HUES64 (cell line): ENCODE data around the gene IL17C. TPM values are rescaled to one million over a fixed set of nuclear protein-coding genes. Genes with fewer than 3 reads are reported as not detected.

ENCODE experiments used
- H3K27ac ChIP-seq: 2 replicates; pipeline ENCODE4 v1.7.0; 2013; ENCODE audit warnings: low read depth, low read length, inconsistent platforms
- H3K27me3 ChIP-seq: 2 replicates; pipeline ENCODE4 v1.6.1; 2013; ENCODE audit warnings: mild to moderate bottlenecking, low read length; ENCODE audit not compliant: insufficient read depth
- H3K36me3 ChIP-seq: 2 replicates; pipeline ENCODE4 v1.6.1; 2013; ENCODE audit warnings: mild to moderate bottlenecking, low read length; ENCODE audit not compliant: insufficient read depth
- H3K4me1 ChIP-seq: 2 replicates; pipeline ENCODE4 v1.6.1; 2013; ENCODE audit warnings: mild to moderate bottlenecking, low read length, moderate library complexity; ENCODE audit not compliant: insufficient read depth
- H3K4me3 ChIP-seq: 2 replicates; pipeline ENCODE4 v1.5.1; 2013; ENCODE audit warnings: mild to moderate bottlenecking, low read length, moderate library complexity
- H3K9ac ChIP-seq: 2 replicates; pipeline ENCODE4 v1.6.1; 2013; ENCODE audit warnings: mild to moderate bottlenecking, low read depth, low read length
- H3K9me3 ChIP-seq: 2 replicates; pipeline ENCODE4 v1.6.1; 2013; ENCODE audit warnings: low read depth, low read length; ENCODE audit not compliant: insufficient read depth
- WGBS: fragments of 150-250, 120-280 bp; methylation state at CpG from one replicate; pipeline ENCODE4 v1.1.7; 2013; ENCODE audit warnings: missing lambda C conversion rate; 5-methylcytosine and 5-hydroxymethylcytosine counted together
- polyA plus RNA-seq, 2 experiments: library from polyadenylated mRNA; stranded (reverse); fragments of 50-300 nt; gene quantifications; one replicate each; pipeline ENCODE4 v1.2.3, GENCODE V29; 2013

The IL17C gene, protein sequence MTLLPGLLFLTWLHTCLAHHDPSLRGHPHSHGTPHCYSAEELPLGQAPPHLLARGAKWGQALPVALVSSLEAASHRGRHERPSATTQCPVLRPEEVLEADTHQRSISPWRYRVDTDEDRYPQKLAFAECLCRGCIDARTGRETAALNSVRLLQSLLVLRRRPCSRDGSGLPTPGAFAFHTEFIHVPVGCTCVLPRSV
- polyA plus RNA-seq (2013, experiment 1 of 2) = not detected
- polyA plus RNA-seq (2013, experiment 2 of 2) = not detected

DNA sequence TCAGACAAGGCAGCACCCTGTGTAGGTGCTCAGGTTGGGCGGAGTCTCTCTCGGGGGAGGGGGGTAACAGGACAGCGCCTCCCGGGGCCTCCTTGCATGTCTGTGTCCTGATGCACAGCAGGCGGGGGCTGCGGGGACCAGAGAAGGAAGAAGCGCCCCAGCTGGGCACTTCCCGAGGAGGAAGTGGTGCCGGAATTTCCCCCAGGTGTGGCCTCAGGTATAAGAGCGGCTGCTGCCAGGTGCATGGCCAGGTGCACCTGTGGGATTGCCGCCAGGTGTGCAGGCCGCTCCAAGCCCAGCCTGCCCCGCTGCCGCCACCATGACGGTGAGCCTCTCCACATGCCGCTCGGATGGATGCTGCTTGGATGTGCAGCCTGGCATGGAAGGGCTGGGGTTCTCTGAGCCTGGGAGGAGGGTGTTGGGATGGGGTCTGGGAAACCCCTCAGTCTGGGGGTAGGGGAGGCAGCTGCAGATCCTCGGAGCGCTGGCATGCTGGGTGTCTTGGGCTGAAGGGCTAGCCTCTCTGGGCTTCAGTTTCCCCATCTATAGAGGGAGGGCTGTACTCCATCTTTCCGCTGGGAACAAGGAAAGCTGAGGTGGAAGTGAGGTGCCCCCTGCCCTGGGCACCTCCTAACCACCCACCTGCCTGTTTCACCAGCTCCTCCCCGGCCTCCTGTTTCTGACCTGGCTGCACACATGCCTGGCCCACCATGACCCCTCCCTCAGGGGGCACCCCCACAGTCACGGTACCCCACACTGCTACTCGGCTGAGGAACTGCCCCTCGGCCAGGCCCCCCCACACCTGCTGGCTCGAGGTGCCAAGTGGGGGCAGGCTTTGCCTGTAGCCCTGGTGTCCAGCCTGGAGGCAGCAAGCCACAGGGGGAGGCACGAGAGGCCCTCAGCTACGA is at the start of gene IL17C:
Gene IL17C, plus strand, starts transcription at position 250 of the 908 bp plus-strand sequence. Its CDS starts 70 bp downstream, at position 320.
- Histone ChIP-seq H3K27ac (no peak within 1 kb of the TSS), H3K9me3 (no peaks in the 10 kb centered on the region), H3K36me3 (no peaks in the 10 kb centered on the region), H3K4me1 (peaks cover 6% of the 10 kb centered on the region; the same call in 1 of the 2 replicates), H3K27me3 (peaks cover 14% of the 10 kb centered on the region), H3K4me3 (no peak within 1 kb of the TSS), H3K9ac (no peak within 1 kb of the TSS)
- 74% methylated on average over 27 of the region's 27 CpGs for WGBS

DNA sequence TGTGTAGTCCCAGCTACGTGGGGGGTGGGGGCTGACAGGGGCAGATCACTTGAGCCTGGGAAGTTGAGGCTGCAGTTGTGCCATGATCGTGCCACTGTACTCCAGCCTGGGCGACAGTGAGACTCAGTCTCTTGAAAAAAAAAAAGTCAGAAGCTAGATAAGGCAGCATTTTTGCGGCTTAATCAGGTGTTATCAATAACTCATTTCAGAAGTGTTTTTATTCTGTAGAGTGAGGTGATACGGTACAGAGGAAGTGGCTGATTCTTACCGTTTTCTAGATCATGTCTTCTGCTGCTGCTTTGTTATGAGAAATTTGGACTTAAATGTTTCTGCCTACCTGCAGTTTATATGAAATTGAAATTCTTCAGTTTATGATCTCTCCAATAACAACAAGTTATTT is 49.6 kb upstream of the IL17C start:
- peaks cover 56% of the 10 kb centered on the region for H3K36me3 ChIP-seq
- no peaks in the 10 kb centered on the region for H3K27me3 ChIP-seq
- H3K9me3 ChIP-seq = no peaks in the 10 kb centered on the region
- H3K4me3 ChIP-seq = no peak overlapping the region
- WGBS = 94% methylated on average over 6 of the region's 6 CpGs
- no peak overlapping the region for H3K27ac ChIP-seq
- no peaks in the 10 kb centered on the region for H3K4me1 ChIP-seq
- H3K9ac ChIP-seq = no peak overlapping the region

DNA sequence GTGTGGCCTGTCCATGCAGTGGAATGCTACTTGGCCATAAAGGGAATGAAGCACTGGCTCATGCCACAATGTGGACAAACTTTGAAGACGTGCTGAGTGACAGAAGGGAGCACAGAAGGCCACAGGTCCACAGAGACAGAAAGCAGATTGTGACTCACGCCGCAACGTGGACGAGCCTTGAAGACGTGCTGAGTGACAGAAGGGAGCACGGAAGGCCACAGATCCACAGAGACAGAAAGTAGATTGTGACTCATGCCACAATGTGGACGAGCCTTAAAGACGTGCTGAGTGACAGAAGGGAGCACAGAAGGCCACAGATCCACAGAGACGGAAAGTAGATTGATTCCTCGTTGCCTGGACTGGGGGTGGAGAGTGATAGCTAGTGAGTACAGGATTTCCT is 48.9 kb upstream of the IL17C start:
- WGBS = 96% methylated on average over 11 of the region's 11 CpGs
- H3K27ac ChIP-seq = no peak overlapping the region
- no peaks in the 10 kb centered on the region for H3K9me3 ChIP-seq
- H3K27me3 ChIP-seq = no peaks in the 10 kb centered on the region
- H3K36me3 ChIP-seq = peaks cover 62% of the 10 kb centered on the region
- no peak overlapping the region for H3K4me3 ChIP-seq
- H3K9ac ChIP-seq = no peak overlapping the region
- no peaks in the 10 kb centered on the region for H3K4me1 ChIP-seq

DNA sequence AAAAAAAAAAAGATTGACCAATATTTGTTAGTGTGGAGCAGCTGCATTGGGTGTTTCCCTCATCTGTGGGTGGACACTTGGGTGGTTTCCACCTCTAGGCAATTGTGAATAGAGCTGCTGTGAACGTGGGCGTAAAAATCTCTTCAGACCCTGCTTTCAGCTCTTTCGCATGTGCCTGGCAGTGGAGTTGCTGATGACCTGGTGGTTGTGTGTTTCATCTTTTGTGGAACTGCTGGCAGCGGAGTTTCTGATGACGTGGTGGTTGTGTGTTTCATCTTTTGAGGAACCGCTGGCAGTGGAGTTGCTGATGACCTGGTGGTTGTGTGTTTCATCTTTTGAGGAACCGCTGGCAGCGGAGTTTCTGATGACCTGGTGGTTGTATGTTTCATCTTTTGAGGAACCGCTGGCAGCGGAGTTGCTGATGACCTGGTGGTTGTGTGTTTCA is 46.8 kb upstream of the IL17C start:
- H3K4me3 ChIP-seq = no peak overlapping the region
- peaks cover 59% of the 10 kb centered on the region for H3K36me3 ChIP-seq
- no peaks in the 10 kb centered on the region for H3K4me1 ChIP-seq
- H3K9me3 ChIP-seq = no peaks in the 10 kb centered on the region
- H3K9ac ChIP-seq = no peak overlapping the region
- 95% methylated on average over 10 of the region's 10 CpGs for WGBS
- H3K27ac ChIP-seq = no peak overlapping the region
- H3K27me3 ChIP-seq = no peaks in the 10 kb centered on the region

DNA sequence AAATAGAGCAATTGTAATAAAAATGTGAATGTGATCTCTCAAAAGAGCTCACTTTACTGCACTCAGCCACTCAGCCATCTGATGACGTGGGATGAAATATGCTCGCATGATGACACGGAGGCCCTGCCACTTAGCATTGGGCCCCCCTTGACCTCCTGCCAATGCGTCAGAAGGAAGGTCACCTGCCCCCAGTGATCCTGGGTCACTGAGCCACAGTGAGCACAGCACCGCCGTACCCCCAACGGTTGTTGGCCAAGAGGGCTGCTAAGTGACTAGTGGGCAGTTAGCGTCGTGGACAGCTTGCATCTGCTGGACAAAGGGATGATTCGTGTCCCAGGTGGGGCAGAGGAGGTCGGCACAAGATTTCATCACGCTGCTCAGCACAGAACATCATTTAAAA is 45.3 kb upstream of the IL17C start:
- 97% methylated on average over 12 of the region's 12 CpGs for WGBS
- H3K4me1 ChIP-seq = no peaks in the 10 kb centered on the region
- H3K27me3 ChIP-seq = no peaks in the 10 kb centered on the region
- no peak overlapping the region for H3K27ac ChIP-seq
- no peaks in the 10 kb centered on the region for H3K9me3 ChIP-seq
- peaks cover 51% of the 10 kb centered on the region for H3K36me3 ChIP-seq
- H3K9ac ChIP-seq = no peak overlapping the region
- no peak overlapping the region for H3K4me3 ChIP-seq

DNA sequence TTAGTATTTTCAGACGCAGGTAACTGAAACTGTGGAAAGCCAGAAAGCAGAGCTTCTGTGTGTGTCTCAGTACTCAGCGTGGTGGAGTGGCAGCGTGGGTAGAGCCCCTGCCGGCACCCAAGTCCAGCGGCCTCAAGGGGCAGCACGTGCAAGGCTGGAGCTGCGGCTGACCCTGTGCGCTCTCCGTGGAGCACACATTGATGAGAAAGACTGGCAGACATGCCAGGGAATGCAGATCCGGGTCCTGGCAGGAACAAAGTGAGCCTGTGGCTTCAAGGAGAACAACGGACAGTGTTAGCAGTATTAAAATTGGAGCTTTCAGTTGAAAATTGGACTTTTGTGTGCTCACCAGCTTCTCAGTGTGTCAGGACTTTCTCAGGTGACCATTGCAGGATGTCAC is 44.9 kb upstream of the IL17C start:
- no peak overlapping the region for H3K9ac ChIP-seq
- H3K4me3 ChIP-seq = no peak overlapping the region
- 94% methylated on average over 11 of the region's 11 CpGs for WGBS
- H3K4me1 ChIP-seq = no peaks in the 10 kb centered on the region
- H3K9me3 ChIP-seq = no peaks in the 10 kb centered on the region
- H3K27me3 ChIP-seq = no peaks in the 10 kb centered on the region
- H3K27ac ChIP-seq = no peak overlapping the region
- H3K36me3 ChIP-seq = peaks cover 51% of the 10 kb centered on the region

DNA sequence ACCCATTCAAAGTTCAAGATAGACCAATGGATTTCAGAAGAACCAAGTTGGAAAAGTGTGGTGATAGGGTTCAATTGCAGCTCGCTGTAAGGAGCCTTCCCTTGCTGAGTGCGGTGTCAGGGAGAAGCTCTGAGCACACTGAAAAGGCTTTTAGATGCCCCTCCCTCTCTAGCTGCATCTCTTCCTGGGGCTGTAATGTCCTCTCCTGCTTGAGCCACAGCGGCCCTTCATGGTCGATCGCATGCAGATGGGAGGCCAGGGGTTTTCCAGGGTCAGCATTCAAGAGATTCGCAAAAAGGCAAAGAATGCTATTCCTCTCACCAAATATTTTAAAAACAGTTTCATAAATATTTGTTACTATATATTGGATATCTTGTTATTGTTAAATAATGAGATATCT is 44.5 kb upstream of the IL17C start:
- Histone ChIP-seq H3K4me1 (no peaks in the 10 kb centered on the region), H3K4me3 (no peak overlapping the region), H3K27ac (no peak overlapping the region), H3K36me3 (peaks cover 51% of the 10 kb centered on the region), H3K27me3 (no peaks in the 10 kb centered on the region), H3K9ac (no peak overlapping the region), H3K9me3 (no peaks in the 10 kb centered on the region)
- WGBS = 88% methylated on average over 6 of the region's 6 CpGs

DNA sequence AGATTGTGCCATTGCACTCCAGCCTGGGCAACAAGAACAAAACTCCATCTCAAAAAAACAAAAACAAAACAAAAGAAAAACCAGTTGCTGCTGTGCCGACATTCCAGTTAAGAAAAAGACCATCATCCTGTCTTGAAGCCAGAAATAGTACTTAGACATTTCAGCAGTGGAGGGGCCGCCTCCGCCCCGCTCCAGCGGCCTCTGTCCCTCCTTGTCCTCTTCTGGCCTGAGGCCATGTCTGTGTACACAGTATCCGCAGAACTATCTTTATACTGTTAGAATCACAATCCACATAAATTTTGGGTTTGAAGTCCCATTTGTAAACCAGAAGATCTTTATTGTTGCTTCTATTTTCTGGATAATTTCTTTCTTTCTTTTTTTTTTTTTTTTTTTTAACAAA is 43.3 kb upstream of the IL17C start:
- Histone ChIP-seq H3K27me3 (no peaks in the 10 kb centered on the region), H3K4me3 (no peak overlapping the region), H3K36me3 (peaks cover 51% of the 10 kb centered on the region), H3K4me1 (no peaks in the 10 kb centered on the region), H3K9ac (no peak overlapping the region), H3K9me3 (no peaks in the 10 kb centered on the region), H3K27ac (no peak overlapping the region)
- WGBS = 95% methylated on average over 6 of the region's 6 CpGs

DNA sequence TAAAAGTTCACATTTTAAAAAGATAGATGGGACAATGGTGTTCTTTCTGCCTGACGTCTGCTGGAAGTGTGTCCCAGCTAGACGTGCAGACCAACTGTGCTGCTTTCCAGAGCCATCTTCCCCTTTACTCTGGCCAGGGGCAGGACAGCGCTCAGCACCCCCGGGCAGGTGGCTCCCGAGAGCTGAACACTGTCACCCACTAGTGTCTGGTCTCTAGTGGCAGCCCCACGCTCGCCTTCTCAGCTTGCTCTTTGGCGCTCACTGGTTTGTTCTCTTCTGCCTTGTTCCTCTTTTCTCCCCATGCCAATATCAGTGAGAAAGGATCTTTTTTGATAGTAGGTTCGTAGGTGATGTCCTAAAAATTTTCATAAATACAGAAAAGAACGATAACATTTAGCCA is 42.5 kb upstream of the IL17C start:
- WGBS = 93% methylated on average over 9 of the region's 10 CpGs
- H3K27me3 ChIP-seq = no peaks in the 10 kb centered on the region
- H3K9me3 ChIP-seq = no peaks in the 10 kb centered on the region
- no peak overlapping the region for H3K27ac ChIP-seq
- H3K4me1 ChIP-seq = no peaks in the 10 kb centered on the region
- H3K4me3 ChIP-seq = no peak overlapping the region
- no peak overlapping the region for H3K9ac ChIP-seq
- peaks cover 53% of the 10 kb centered on the region for H3K36me3 ChIP-seq

DNA sequence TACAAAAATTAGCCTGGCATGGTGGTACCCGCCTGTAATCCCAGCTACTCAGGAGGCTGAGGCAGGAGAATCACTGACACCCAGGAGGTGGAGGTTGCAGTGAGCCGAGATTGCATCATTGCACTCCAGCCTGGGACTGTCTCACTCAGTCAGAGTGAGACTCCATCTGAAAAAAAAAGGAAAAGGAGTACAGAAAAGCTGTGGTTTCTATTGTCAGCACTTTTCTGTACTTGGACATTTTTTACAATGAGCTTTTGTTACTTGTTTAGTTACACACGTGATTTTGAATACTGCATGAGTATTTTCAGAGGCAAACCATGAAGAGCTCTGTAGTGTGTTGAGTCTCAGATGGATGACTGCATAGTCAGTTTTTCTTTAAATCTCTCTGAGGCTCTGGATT is 41.9 kb upstream of the IL17C start:
- no peaks in the 10 kb centered on the region for H3K4me1 ChIP-seq
- 94% methylated on average over 3 of the region's 3 CpGs for WGBS
- H3K4me3 ChIP-seq = no peak overlapping the region
- H3K9me3 ChIP-seq = no peaks in the 10 kb centered on the region
- H3K9ac ChIP-seq = no peak overlapping the region
- H3K27me3 ChIP-seq = no peaks in the 10 kb centered on the region
- H3K27ac ChIP-seq = no peak overlapping the region
- peaks cover 58% of the 10 kb centered on the region for H3K36me3 ChIP-seq

DNA sequence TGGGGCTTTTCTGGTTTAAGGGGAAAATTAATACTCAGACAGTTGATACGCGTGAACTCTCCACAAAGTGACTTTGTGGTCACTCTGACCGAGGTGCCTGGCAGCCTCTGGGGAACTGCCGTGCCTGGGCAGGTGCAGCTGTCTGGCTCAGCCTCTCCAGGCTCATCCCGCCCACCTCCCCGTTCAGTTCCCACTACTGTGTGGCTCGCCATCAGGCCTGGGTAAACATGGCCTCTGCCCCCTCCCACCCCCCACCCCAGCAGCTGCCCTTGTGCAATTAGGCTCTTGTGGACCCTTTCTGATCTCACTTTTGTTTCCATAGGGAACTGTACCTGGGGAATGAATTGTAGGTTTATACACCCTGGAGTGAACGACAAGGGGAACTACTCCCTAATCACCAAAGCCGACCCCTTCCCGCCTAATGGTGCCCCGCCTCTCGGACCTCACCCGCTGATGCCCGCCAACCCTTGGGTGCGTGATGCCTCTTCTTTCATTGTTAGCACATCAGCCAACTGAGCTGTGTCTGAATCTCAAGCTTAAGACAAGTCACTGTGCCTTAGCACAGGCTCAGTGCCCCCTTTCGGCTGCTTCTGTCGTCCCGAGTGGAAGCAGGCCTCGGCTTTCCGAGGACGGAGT is 40.4 kb upstream of the IL17C start:
- Histone ChIP-seq H3K27me3 (no peaks in the 10 kb centered on the region), H3K9me3 (no peaks in the 10 kb centered on the region), H3K27ac (no peak overlapping the region), H3K36me3 (peaks cover 68% of the 10 kb centered on the region), H3K4me1 (no peaks in the 10 kb centered on the region), H3K9ac (no peak overlapping the region), H3K4me3 (no peak overlapping the region)
- WGBS = 91% methylated on average over 21 of the region's 21 CpGs
